NT2/D1 (cell line): ENCODE results near the gene OGFRL1.

Experiments used
- YY1 ChIP-seq: IDR thresholded peaks from 2 replicates; pipeline ENCODE4 v1.6.1; 2011; ENCODE audit not compliant: insufficient read length, insufficient read depth
- ZNF274 ChIP-seq: IDR thresholded peaks from 2 replicates; pipeline ENCODE4 v1.6.1; 2011; ENCODE audit warnings: mild to moderate bottlenecking, low read depth, low read length

DNA sequence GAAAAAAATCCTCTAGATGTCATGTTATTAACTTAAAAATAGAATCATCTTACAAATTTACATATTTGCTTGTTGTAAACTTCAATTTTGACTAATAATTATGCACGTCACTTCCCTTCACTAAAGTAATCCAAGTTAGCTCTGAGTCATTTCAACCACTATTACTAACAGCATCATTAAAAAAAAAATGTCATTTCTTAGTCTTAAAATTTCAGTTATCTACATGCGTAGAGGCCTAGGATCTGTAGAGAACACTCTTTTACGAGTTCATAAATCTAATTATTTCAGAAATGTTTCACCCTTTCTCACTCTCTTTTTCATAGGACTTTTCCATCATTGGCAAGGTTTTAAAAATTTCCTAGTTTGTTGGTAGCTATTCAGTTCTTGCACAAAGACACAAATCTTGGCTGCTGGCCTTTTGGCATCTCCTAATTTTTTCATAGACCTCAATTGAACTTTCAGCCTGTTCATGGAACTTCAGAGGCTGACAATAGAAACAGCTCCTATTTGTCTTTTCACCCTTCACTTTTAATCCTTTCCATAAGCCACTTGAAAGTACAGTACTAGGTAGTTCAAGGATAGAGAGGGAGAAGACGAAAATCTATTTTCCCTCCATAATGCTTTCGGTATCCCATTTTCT lies 61.5 kb downstream of the OGFRL1 start:
- TF ChIP-seq YY1 (no peak), ZNF274 (no peak)
